Activated naive CD8-positive, alpha-beta T cell treated with anti-CD3 and anti-CD28 coated beads, Interleukin-2, amount 50 U/mL, for 24 hours (primary cell): Measurements from ENCODE around the gene TOMM6.
"Not testable (repeated sequence)": the region's sequence is repeated elsewhere in the genome, so short reads cannot be mapped to it uniquely, and the experiment has no call there.

ENCODE experiments used
- ATAC-seq: fragments of 150-1000 bp; cut with Tn5 transposase; one replicate; pipeline ENCODE4 v1.10.0; 2021
- DNase-seq: peaks from one replicate; pipeline ENCODE4 v3.0.0; 2021
- H3K27ac Mint-ChIP-seq: one replicate; pipeline ENCODE4 v1.8.0; 2021; ENCODE audit warnings: mild to moderate bottlenecking, mixed read lengths
- H3K27me3 Mint-ChIP-seq: one replicate; pipeline ENCODE4 v1.8.0; 2021; ENCODE audit warnings: mixed read lengths
- H3K36me3 Mint-ChIP-seq: one replicate; pipeline ENCODE4 v1.8.0; 2021; ENCODE audit warnings: low read depth, mixed read lengths
- H3K4me1 Mint-ChIP-seq: one replicate; pipeline ENCODE4 v1.8.0; 2021; ENCODE audit warnings: mixed read lengths
- H3K4me3 Mint-ChIP-seq: one replicate; pipeline ENCODE4 v1.8.0; 2021; ENCODE audit warnings: mild to moderate bottlenecking, moderate library complexity, mixed read lengths
- H3K9me3 Mint-ChIP-seq: one replicate; pipeline ENCODE4 v1.8.0; 2021; ENCODE audit warnings: mixed read lengths

TOMM6 gene

GRCh38 chr6:41786451-41787218 is 859 bp upstream of the TOMM6 start:
- peaks cover 35% of the 10 kb centered on the region for H3K36me3 Mint-ChIP-seq
- H3K27me3 Mint-ChIP-seq: peaks cover 3% of the 10 kb centered on the region
- H3K4me3 Mint-ChIP-seq: peak overlapping the region; percentile 95
- ATAC-seq: peak; percentile 75
- DNase-seq: peak; percentile 93
- H3K4me1 Mint-ChIP-seq: peaks cover 18% of the 10 kb centered on the region
- no peaks in the 10 kb centered on the region for H3K9me3 Mint-ChIP-seq
- peak overlapping the region; percentile 97 for H3K27ac Mint-ChIP-seq

GRCh38 chr6:41789390-41789724 is 1.9 kb downstream of the TOMM6 start:
- Mint-ChIP-seq H3K27me3 (no peaks in the 10 kb centered on the region), H3K27ac (peak overlapping the region; percentile 81), H3K36me3 (peaks cover 46% of the 10 kb centered on the region), H3K4me3 (peak overlapping the region; percentile 95), H3K9me3 (no peaks in the 10 kb centered on the region), H3K4me1 (peaks cover 24% of the 10 kb centered on the region)
- ATAC-seq (no peak), DNase-seq (no peak)

GRCh38 chr6:41790045-41790444 is 2.6 kb downstream of the TOMM6 start:
- H3K4me3 Mint-ChIP-seq: peak overlapping the region; percentile 95
- no peaks in the 10 kb centered on the region for H3K27me3 Mint-ChIP-seq
- H3K27ac Mint-ChIP-seq: peak overlapping the region; percentile 45
- DNase-seq (no peak), ATAC-seq (no peak)
- H3K4me1 Mint-ChIP-seq: peaks cover 26% of the 10 kb centered on the region
- peaks cover 48% of the 10 kb centered on the region for H3K36me3 Mint-ChIP-seq
- H3K9me3 Mint-ChIP-seq: no peaks in the 10 kb centered on the region

GRCh38 chr6:41791305-41791704 is 3.8 kb downstream of the TOMM6 start:
- Mint-ChIP-seq H3K27ac (peak overlapping the region; percentile 57), H3K27me3 (no peaks in the 10 kb centered on the region), H3K36me3 (peaks cover 49% of the 10 kb centered on the region), H3K9me3 (no peaks in the 10 kb centered on the region), H3K4me1 (peaks cover 26% of the 10 kb centered on the region), H3K4me3 (no peak overlapping the region)
- no peak for ATAC-seq
- no peak for DNase-seq

DNA sequence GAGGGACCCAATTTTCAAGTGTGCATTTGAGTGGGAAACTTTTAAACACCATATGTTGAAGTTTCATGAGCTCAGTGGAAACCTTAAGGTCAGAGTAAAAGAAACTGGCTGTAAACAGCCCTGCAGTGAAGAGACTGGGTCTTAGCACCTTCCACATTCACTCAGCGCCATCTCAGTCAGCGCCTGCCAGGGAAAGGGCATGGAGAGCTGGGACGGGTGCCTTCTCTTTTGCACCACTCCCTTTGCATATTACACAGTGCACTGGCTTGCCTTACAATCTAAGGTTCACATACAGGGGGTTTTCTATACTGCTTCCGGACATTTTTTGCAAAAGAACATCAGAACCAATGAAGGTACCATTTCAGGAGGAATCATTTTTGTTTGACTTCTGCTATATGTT is 4.5 kb downstream of the TOMM6 start:
- peak overlapping the region; percentile 57 for H3K27ac Mint-ChIP-seq
- ATAC-seq (no peak), DNase-seq (no peak)
- no peaks in the 10 kb centered on the region for H3K27me3 Mint-ChIP-seq
- H3K4me3 Mint-ChIP-seq: no peak overlapping the region
- peaks cover 49% of the 10 kb centered on the region for H3K36me3 Mint-ChIP-seq
- H3K4me1 Mint-ChIP-seq: peaks cover 26% of the 10 kb centered on the region
- H3K9me3 Mint-ChIP-seq: no peaks in the 10 kb centered on the region

DNA sequence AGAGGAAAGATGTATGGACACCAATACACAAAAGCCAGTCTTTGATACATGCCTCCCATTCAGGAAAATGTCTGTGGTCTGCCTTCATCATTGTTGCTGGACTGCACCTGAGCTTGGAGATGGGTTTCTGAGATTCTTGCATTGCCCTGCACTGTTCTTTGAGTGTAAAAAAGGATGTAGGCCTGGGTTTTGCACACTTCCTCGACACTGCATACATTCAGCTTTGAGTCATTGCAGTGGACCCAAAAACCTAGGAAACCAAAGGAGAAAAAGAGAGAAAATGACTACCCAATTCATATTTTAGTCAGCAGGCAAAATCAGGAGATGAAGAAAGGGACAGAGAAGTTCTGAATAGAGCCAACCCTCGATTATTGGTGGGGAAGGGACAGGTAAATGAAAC is 9.0 kb downstream of the TOMM6 start:
- DNase-seq: no peak
- H3K4me3 Mint-ChIP-seq: no peak overlapping the region
- no peaks in the 10 kb centered on the region for H3K27me3 Mint-ChIP-seq
- peaks cover 18% of the 10 kb centered on the region for H3K36me3 Mint-ChIP-seq
- H3K9me3 Mint-ChIP-seq: no peaks in the 10 kb centered on the region
- no peak overlapping the region for H3K27ac Mint-ChIP-seq
- no peak for ATAC-seq
- peaks cover 9% of the 10 kb centered on the region for H3K4me1 Mint-ChIP-seq

GRCh38 chr6:41798901-41799558 is 11.5 kb downstream of the TOMM6 start:
- Mint-ChIP-seq H3K36me3 (peaks cover 5% of the 10 kb centered on the region), H3K27ac (no peak overlapping the region), H3K9me3 (no peaks in the 10 kb centered on the region), H3K27me3 (no peaks in the 10 kb centered on the region), H3K4me1 (peaks cover 3% of the 10 kb centered on the region), H3K4me3 (no peak overlapping the region)
- ATAC-seq (no peak), DNase-seq (no peak)

- Mint-ChIP-seq H3K4me3 (no peak overlapping the region), H3K4me1 (peaks cover under 1% of the 10 kb centered on the region), H3K27me3 (no peaks in the 10 kb centered on the region), H3K9me3 (no peaks in the 10 kb centered on the region), H3K36me3 (peaks cover 5% of the 10 kb centered on the region), H3K27ac (no peak overlapping the region)
- no peak for ATAC-seq
- no peak for DNase-seq
Measured at GRCh38 chr6:41799559-41799911, 12.0 kb downstream of the TOMM6 start.

DNA sequence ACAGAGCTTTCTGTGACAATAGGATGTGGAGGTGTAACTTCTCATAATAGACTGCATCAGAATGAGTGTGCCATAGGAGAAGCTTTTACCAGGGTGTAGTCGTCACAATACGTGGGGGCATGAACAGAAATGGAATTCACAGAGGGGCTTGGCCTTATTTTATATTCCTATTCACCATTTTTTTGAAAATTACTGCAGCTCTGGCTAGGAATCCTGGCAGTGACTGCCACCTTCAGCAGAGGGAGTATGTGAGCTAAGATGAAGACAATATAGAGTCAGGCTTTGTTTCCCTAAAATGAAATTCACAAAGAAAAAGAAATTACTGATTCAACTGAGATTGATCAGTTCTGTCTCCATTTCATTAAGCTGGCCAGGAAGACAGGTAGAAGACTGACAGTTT is 13.9 kb downstream of the TOMM6 start:
- Mint-ChIP-seq H3K4me3 (no peak overlapping the region), H3K27me3 (no peaks in the 10 kb centered on the region), H3K9me3 (no peaks in the 10 kb centered on the region), H3K4me1 (no peaks in the 10 kb centered on the region), H3K36me3 (peaks cover 2% of the 10 kb centered on the region), H3K27ac (no peak overlapping the region)
- ATAC-seq: no peak
- DNase-seq: no peak

DNA sequence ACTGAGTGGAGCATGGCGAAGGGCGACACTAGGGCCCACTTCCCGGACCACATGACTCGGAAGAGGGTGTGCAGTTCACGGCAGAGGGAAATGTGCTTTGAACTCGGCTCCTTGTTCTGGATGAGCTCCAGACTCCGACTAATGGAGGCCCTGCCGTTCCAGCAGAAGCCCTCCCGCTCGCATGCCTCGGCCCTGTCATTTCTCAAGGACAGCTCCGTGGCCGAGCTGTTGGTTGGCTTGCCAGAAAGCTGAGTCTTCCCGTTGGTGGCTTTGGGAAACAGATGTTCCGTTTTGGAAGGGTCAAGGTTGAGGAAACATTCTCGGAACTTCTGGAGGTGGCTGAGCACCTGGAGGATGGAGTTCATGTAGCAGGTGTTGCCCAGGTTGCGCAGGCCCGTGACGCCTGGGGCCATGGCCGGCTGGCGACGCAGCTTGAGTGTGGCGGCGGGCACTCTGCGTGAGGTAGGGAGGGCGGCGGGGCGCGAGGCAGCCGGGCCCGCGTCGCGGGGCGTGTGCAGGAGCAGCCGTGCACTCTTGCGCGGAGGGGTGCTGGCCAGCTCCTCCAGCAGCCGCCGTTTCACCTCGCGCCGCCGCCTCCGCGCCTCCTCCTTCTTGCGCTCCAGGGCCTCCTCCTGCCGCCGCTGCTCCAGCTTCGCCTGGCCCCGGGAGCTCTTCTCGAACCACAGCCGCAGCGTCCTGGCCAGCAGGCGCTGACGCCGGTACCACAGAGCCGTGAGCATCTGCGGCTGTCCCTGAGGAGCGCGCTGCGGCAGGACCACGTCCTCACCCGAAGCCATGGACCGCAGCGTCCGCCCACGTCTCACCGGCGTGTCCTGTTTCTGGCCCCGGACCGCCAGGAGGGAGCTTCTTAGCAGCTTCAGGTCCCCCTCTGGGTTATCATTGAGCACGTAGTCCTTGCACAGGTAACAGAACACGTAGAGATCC is 18.6 kb downstream of the TOMM6 start:
- Mint-ChIP-seq H3K36me3 (no peaks in the 10 kb centered on the region), H3K4me3 (no peak overlapping the region), H3K27ac (no peak overlapping the region), H3K27me3 (no peaks in the 10 kb centered on the region), H3K4me1 (no peaks in the 10 kb centered on the region), H3K9me3 (no peaks in the 10 kb centered on the region)
- no peak for ATAC-seq
- DNase-seq: no peak

DNA sequence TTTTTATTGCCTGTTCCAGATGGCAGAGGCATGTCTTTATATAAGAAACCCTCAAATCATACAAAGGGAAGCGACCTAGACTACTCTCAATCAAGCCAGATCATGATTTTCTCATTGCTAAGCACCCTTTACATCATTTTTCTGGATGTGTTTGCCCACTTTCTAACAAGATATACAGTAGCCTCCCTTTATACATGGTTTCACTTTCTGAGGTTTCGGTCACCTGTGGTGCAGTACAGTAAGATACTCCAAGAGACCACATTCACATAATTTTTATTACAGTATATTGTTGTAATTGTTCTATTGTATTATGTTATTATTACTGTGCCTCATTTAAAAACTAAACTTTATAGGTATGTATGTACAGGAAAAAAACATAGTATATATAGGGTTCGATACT is 23.6 kb downstream of the TOMM6 start:
- H3K36me3 Mint-ChIP-seq: no peaks in the 10 kb centered on the region

GRCh38 chr6:41811946-41812345 is 24.5 kb downstream of the TOMM6 start:
- H3K4me1 Mint-ChIP-seq, H3K9me3 Mint-ChIP-seq, H3K4me3 Mint-ChIP-seq, H3K27me3 Mint-ChIP-seq, DNase-seq, H3K27ac Mint-ChIP-seq, H3K36me3 Mint-ChIP-seq, ATAC-seq: not testable (repeated sequence)

More for the DNA sequence above, 23.6 kb downstream of the TOMM6 start:
- Mint-ChIP-seq H3K27ac (no peak overlapping the region), H3K9me3 (no peaks in the 10 kb centered on the region), H3K4me1 (no peaks in the 10 kb centered on the region), H3K27me3 (no peaks in the 10 kb centered on the region), H3K4me3 (no peak overlapping the region)
- DNase-seq (no peak), ATAC-seq (no peak)

- no peaks in the 10 kb centered on the region for H3K36me3 Mint-ChIP-seq
- no peak overlapping the region for H3K4me3 Mint-ChIP-seq
- H3K9me3 Mint-ChIP-seq: no peaks in the 10 kb centered on the region
- DNase-seq (no peak), ATAC-seq (no peak)
- no peaks in the 10 kb centered on the region for H3K27me3 Mint-ChIP-seq
- no peaks in the 10 kb centered on the region for H3K4me1 Mint-ChIP-seq
- no peak overlapping the region for H3K27ac Mint-ChIP-seq
Measured at GRCh38 chr6:41813469-41813868, 26.0 kb downstream of the TOMM6 start.

DNA sequence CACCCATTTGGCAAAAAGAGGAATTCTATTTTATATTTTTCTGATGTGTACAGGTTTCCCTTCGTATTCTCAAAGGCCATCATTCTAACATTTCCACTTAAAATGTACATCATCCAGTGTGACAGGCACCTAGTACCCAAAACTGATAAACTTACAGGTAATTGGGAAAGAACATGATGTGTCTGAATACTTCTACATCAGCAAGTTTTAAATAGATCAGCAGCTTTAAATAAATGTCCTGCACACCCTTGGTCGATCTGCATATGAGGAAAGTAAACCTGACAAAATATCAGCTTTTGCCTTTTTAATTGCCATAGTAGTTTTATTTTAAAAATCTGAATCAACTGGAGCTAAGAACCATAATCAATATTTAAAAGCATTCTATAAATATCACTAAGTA is 26.5 kb downstream of the TOMM6 start:
- DNase-seq (no peak), ATAC-seq (no peak)
- H3K4me1 Mint-ChIP-seq: no peaks in the 10 kb centered on the region
- H3K27ac Mint-ChIP-seq: no peak overlapping the region
- H3K36me3 Mint-ChIP-seq: no peaks in the 10 kb centered on the region
- no peak overlapping the region for H3K4me3 Mint-ChIP-seq
- no peaks in the 10 kb centered on the region for H3K9me3 Mint-ChIP-seq
- no peaks in the 10 kb centered on the region for H3K27me3 Mint-ChIP-seq

GRCh38 chr6:41814629-41815028 is 27.1 kb downstream of the TOMM6 start:
- Mint-ChIP-seq H3K27me3 (no peaks in the 10 kb centered on the region), H3K4me1 (no peaks in the 10 kb centered on the region), H3K27ac (no peak overlapping the region), H3K9me3 (no peaks in the 10 kb centered on the region), H3K36me3 (no peaks in the 10 kb centered on the region), H3K4me3 (no peak overlapping the region)
- ATAC-seq: no peak
- no peak for DNase-seq
